ENCODE data around the gene VSX1. TPM values are rescaled to one million over a fixed set of nuclear protein-coding genes. Genes with fewer than 3 reads are reported as not detected.

Gene VSX1
- total and polyA plus RNA-seq, 4 donors, result 0.03 to 0.08 TPM; not detected in 2

GRCh38 chr20:25084626-25085187 is 2.8 kb upstream of the VSX1 start (continued):
- TF ChIP-seq ATF3 (IDR thresholded peaks at IDR 0.05) (no peak), HNF4A (conservative IDR thresholded peaks at IDR 0.05) (no peak), FOXA2 (IDR thresholded peaks at IDR 0.05) (no peak)

- Histone ChIP-seq H3K4me3 (ENCODE audit: low read depth in 1 of 3, low read length in 3 of 3) (no peak overlapping the region), H3K27ac (ENCODE audit: low read depth in 1 of 2, low read length in 2 of 2) (no peak overlapping the region), H3K36me3 (ENCODE audit: control insufficient read depth in 4 of 4, insufficient read depth in 3 of 4, low read depth in 1 of 4, low read length in 3 of 4) (no peaks in the 10 kb centered on the region), H3K9ac (ENCODE audit: low read depth in 1 of 2, low read length in 2 of 2) (no peak overlapping the region), H3K4me1 (ENCODE audit: control insufficient read depth in 4 of 4, insufficient read depth in 4 of 4, low read length in 3 of 4) (peaks cover 0 to 13% (median 5%) of the 10 kb centered on the region in 4 donors), H3K9me3 (ENCODE audit: control insufficient read depth in 4 of 4, low read length in 3 of 4) (peaks cover 0 to 2% (median 0%) of the 10 kb centered on the region in 4 donors), H3K27me3 (ENCODE audit: control insufficient read depth in 4 of 4, insufficient read depth in 4 of 4, low read length in 3 of 4) (peaks cover 6 to 26% (median 12%) of the 10 kb centered on the region in 4 donors)
- DNase-seq (ENCODE audit: low spot score), result no peak
- WGBS, result 9% methylated on average over 54 of the region's 54 CpGs
- no peak for TF ChIP-seq RXRA (IDR thresholded peaks at IDR 0.05)
- TF ChIP-seq CTCF (IDR thresholded peaks at IDR 0.05; ENCODE audit: low read depth, low read length, missing input control), result peak; percentile 32
- TF ChIP-seq FOXA2 (IDR thresholded peaks at IDR 0.05), result no peak
- TF ChIP-seq TAF1 (conservative IDR thresholded peaks at IDR 0.05), result no peak
- TF ChIP-seq REST (IDR thresholded peaks at IDR 0.05), result no peak
- TF ChIP-seq NR2F2 (IDR thresholded peaks at IDR 0.05), result no peak
- TF ChIP-seq YY1 (IDR thresholded peaks at IDR 0.05), result no peak
- peak in 1 of 2 donors; percentile 44 for TF ChIP-seq RAD21 (IDR thresholded peaks at IDR 0.05)
- no peak for TF ChIP-seq EGR1 (IDR thresholded peaks at IDR 0.05; ENCODE audit: low read depth in 2 of 2)
- TF ChIP-seq, protein P1, sequence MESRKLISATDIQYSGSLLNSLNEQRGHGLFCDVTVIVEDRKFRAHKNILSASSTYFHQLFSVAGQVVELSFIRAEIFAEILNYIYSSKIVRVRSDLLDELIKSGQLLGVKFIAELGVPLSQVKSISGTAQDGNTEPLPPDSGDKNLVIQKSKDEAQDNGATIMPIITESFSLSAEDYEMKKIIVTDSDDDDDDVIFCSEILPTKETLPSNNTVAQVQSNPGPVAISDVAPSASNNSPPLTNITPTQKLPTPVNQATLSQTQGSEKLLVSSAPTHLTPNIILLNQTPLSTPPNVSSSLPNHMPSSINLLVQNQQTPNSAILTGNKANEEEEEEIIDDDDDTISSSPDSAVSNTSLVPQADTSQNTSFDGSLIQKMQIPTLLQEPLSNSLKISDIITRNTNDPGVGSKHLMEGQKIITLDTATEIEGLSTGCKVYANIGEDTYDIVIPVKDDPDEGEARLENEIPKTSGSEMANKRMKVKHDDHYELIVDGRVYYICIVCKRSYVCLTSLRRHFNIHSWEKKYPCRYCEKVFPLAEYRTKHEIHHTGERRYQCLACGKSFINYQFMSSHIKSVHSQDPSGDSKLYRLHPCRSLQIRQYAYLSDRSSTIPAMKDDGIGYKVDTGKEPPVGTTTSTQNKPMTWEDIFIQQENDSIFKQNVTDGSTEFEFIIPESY (IDR thresholded peaks at IDR 0.05), result no peak
- TF ChIP-seq GABPA (IDR thresholded peaks at IDR 0.05 in 1 of 2, conservative IDR thresholded peaks at IDR 0.05 in 1 of 2), result no peak
- TF ChIP-seq FOXA1 (IDR thresholded peaks at IDR 0.05), result no peak
- TF ChIP-seq JUND (IDR thresholded peaks at IDR 0.05), result no peak
Measured at GRCh38 chr20:25083773-25084625, 2.1 kb upstream of the VSX1 start.
